Activated CD8-positive, alpha-beta memory T cell treated with anti-CD3 and anti-CD28 coated beads for 1 hour (primary cell): ENCODE measurements around the gene FAR1.
A peak's percentile ranks its signal among the peaks of the same experiment; 100 is the strongest.
"Not testable (repeated sequence)": the region's sequence is repeated elsewhere in the genome, so short reads cannot be mapped to it uniquely, and the experiment has no call there.

ENCODE experiments used
- DNase-seq, 2 donors: peaks; one replicate each; pipeline ENCODE4 v3.0.0-alpha.2; 2020; ENCODE audit warnings: low read depth in 1 of 2; ENCODE audit errors: extremely low read depth in 1 of 2

FAR1 gene, protein sequence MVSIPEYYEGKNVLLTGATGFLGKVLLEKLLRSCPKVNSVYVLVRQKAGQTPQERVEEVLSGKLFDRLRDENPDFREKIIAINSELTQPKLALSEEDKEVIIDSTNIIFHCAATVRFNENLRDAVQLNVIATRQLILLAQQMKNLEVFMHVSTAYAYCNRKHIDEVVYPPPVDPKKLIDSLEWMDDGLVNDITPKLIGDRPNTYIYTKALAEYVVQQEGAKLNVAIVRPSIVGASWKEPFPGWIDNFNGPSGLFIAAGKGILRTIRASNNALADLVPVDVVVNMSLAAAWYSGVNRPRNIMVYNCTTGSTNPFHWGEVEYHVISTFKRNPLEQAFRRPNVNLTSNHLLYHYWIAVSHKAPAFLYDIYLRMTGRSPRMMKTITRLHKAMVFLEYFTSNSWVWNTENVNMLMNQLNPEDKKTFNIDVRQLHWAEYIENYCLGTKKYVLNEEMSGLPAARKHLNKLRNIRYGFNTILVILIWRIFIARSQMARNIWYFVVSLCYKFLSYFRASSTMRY

DNA sequence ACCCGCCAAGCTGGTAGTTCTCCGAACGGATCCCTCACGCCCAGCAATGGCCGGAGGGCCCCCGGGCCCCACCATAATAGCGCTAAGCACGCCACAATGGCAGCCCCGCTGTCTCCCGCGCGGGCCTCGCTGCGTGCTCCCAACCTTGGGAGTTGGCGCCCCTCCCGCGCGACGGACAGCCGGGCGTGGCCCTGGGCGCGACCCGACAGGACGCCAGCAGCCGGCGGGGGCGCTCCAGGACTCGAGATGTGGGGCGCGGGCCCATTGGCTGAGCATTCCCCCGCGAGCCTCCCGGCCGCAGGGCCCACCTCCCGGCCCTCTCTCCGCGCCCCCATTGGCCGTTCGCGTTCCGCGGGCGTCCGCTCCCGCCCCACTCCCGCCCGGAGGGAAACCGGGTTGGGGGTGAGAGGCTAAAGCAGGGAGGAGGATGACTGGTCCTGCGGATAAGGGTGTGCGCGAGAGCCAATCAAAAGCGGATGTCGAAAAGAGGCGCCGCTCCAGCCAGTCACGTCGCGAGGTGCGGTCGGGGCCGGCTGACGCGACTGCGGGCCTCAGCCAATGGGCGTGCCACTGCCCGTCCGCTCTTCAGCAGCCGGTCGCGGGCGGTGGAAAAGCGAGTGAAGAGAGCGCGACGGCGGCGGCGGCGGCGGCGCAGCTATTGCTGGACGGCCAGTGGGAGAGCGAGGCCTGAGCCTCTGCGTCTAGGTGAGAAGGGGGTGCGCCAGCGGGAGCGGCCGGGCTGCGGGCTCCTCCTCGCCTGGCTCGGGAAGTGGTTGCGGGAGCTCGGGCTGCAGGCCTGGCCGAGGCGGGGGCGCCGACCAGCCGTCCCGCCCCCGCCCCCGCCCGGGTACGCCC, at the start of gene FAR1:
Gene FAR1, plus strand, starts transcription at position 567 of the 855 bp plus-strand sequence. CDS start 26,098 bp downstream, outside the sequence.
- DNase-seq, result peak; percentile 85 to 91

DNA sequence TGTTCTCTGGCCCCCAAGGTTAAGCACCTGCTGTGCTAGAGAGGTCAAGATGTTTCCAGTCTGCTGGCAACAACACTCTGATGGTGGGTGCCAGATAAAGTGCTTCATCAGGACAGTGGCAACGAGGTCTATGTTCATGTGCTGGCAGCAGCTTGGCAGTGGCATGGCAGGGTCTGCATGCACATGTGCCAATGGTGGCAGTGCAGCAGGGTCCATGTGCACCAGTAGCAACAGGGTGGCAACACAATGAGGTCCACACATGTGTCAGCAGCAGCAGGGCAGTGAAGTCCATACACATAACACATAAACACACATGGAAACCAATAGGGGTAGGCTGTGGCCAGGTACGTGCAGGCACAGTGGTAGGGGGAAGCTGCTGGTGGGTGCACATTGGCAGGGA, 48.4 kb upstream of the FAR1 start:
- no peak for DNase-seq

DNA sequence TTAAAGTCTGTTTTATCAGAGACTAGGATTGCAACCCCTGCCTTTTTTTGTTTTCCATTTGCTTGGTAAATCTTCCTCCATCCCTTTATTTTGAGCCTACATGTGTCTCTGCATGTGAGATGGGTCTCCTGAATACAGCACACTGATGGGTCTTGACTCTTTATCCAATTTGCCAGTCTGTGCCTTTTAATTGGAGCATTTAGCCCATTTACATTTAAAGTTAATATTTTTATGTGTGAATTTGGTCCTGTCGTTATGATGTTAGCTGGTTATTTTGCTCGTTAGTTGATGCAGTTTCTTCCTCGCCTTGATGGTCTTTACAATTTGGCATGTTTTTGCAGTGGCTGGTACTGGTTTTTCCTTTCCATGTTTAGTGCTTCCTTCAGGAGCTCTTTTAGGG, 41.6 kb upstream of the FAR1 start:
- not testable (repeated sequence) for DNase-seq

DNA sequence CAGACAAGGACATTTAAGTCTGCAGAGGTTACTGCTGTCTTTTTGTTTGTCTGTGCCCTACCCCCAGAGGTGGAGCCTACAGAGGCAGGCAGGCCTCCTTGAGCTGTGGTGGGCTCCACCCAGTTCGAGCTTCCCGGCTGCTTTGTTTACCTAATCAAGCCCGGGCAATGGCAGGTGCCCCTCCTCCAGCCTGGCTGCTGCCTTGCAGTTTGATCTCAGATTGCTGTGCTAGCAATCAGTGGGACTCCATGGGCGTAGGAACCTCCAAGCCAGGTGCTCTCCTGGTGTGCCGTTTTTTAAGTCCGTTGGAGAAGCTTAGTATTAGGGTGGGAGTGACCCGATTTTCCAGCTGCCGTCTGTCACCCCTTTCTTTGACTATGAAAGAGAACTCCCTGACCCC, 39.8 kb upstream of the FAR1 start:
- DNase-seq, result not testable (repeated sequence)

DNA sequence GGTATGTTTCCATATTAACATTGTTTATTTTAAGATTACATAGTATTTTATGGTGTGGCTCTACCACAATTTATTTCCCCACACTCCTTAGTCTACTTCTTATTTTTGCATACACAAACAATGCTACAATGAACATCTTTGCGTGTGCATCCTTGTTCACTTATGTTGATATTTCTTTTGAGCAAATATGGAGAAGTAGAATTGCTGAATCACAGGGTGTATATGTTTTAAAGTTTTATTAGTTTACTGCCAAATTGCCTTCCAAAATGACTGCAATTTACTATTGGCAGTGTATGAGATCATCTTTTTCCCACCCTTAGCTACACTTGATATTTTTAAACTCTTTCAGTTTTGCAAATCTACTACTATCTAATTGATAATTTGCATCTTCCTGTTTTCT, 38.7 kb upstream of the FAR1 start:
- no peak for DNase-seq

DNA sequence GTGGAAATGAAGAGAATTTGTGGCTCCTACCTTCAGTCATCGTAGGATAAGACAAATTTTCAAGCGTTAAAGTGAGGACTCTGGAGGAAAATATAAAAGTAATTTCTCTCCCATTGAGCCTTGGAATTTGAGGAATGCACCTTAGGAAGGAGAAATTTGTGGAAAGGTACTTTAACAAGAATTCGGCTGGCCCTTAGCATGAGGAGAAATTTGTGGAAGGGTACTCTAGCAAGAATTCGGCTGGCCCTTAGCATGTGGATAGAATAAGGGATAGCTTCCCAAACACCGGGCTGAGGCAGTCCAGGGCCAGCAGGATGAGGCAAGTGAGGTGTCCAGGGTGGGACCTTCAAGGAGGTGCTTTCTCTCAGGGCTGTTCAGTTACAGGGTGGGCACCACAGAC, 33.2 kb upstream of the FAR1 start:
- no peak for DNase-seq

DNA sequence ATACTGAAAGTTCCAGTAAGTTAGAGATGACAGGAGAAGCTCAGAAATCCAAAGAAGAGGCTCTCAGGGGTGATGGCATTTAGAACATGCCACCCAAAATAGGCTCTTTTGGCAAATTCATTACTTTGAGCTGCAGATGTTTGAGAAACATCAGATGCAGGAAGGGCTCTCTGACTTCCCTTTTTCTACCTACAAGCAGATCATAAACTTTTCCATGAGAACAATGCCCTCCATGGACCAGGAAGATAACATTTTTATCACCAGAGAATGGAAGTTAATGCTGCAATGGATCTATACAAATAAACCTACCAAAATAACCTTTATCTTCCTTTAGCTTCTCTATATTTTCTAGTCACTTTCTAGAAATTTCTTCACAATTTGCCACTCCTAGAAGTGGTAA, 32.7 kb upstream of the FAR1 start:
- no peak for DNase-seq

DNA sequence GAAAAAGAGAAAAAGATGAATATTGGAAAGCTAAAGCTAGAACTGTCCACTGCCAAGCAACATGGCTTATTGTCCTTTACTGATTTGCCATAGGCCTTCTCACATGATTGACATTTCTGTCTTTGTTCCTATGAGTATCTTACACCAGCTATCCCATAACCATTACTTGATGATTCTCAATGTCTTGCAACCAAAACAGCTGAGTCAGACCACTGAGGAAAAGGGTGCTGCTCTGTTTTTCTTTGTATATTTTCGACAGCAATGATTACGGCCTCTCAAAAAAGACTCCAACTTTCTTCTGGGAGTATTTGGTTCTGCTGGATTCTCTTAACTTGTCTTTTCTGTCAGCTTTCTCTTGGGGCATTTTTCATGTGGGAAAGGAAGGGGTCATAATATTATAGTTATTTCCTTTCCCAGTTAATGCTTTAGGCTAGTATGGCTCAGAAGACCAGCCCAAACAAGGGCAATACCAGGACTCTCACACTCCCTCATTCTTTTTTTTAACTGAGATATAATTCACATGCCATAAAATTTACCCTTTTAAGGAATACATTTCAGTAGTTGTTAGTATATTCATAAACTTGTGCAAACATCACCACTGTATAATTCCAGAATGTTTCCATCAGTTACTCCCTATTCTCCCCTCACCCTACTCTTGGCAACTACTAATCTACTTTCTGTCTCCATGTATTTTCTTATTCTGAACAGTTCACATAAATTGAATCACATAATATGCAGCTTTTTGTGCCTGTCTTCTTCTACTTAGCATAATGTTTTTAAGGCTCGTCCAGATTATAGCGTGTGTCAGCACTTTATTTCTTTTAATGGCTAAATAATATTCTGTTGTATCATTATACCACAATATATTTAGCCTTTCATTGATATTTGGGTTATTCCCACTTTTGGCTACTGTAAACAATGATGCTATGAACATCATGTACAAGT, 31.1 kb upstream of the FAR1 start:
- no peak for DNase-seq

DNA sequence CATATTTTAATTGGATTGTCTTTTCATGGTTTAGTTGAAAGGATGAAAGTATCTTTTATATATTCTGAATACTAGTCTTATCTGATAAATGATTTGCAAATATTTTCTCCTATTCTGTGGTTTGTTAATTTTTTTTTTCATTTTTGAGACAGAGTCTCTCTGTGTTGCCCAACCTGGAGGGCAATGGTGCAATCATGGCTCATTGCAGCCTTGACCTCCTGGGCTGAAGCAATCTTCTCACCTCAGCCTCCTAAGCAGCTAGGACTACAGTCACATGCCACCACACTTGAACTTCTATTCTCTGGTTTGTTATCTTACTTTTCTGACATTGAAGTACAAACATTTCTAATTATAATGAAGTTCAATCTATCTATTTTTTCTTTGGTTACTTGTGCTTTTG, 30.0 kb upstream of the FAR1 start:
- no peak for DNase-seq

DNA sequence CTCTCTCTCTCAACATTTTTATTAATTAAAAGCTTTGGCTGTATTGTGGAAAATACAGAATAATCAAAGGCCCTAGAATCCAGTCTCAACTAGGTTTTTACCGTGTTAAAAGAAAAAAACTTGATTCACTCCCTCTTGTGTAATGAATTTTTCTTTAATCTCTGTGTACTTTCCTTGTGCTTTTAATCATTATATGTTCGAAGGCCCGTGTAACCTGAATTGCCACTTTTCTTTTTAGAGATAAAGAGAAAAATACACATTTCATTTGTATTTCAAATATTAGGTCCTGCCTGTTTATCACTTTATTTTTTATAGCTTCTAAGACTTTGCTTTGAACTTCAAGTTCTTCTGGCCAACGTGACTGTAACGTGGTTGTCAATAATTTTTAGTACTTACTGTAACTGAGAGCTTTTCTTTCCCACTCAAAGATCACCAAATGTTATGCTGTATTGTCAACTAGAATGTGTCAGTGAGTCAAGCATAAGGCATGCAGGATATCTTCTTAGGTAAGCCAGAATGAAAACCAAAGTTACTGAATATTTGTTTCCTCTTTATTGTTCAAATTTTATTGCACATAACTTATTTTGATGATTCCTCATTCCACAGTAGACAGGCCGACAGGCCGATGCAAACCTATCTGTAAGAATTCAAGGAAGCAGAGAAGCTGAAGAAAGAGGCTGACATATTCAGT, 23.3 kb upstream of the FAR1 start:
- DNase-seq, result no peak

DNA sequence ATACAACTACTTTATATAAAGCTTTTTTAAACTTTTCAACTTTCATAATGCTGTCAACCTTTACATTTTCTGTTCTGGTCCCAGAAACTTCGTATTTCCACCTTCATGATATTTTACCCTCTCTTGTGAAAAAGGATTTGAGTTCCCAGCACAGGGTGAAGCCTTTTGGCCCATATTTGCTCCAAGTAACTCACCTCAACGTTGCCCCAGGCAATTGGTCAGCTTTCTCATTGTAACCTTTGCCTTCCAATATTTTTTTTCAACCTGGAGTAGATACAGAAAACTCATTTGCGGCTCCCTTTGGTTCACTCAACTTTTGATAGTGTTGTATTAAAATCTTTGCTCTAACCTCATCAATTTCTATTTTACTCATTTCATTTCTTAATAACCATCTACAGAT, 21.1 kb upstream of the FAR1 start:
- DNase-seq, result no peak

DNA sequence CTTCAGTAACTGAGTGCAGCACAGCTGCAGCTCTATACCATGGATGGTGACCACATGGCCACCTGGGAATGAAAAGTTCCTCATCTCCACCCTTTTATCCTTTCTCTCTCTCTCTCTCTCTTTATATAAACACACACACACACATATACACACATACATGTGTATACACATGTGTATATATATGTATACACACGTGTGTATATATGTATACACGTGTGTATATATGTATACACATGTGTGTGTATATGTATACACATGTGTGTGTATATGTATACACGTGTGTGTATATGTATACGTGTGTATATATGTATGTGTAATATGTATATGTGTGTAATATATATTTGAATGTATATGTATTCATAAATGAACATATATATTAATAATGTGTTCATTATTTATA, 18.8 kb upstream of the FAR1 start:
- DNase-seq, result no peak

DNA sequence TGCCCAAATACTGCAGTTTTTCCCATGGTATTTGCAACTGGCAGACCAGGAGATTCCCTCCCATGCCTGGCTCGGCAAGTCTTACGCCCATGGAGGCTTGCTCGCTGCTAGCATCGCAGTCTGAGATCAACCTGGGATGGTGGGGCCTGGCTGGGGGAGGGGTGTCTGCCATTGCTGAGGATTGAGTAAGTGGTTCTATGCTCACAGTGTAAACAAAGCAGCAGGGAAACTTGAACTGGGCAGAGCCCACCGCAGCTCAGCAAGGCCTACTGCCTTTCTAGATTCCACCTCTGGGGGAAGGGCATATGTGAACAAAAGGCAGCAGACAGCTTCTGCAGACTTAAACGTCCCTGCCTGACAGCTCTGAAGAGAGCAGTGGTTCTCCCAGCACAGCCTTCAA, 17.0 kb upstream of the FAR1 start:
- not testable (repeated sequence) for DNase-seq

DNA sequence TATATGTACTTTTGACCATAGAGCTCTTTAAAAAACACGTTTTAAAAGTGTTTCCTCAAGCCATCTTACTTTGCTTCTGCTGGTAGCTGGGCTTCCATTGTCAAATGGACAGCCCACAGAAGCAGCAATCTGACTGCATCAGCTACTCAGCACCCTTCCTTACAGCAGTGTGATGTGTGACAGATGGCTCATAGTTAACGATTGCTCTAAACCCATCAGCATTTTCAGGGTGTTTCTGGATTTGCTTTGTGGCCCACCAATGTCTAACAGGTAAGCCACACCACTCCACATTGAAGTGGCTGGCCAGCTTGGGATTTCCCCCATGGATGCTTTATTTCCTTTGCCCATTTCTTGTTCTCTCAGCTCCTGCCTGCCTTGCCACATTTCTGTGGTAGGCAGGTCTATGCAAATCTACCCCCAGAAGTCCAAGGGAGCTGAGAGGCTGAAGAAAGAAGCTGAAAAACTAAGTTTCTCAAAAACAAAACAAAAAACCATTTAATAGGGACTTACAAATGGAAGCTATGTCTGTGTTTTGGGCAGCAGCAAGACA, 7.3 kb upstream of the FAR1 start:
- no peak for DNase-seq

DNA sequence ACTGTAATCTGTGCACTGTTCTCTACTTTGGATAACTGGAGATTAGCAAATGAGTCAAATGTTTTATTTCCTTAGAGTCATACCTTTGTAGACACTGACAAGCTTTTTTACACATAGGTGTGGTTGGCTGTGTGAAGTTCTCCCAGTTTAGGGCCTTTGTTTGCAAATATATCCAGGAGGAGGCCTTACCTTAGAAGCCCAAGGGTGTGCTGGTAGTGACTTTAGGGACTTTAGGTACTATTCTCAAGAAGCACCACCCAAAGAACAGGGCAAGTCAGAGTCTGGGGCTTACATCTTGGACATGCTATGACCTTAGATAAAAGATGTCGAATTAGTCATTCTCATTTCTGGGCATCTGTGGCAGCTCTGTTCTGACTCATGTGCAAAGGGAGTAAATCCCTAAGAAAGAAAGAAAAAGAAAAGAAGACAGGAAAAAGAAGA, 4.8 kb upstream of the FAR1 start:
- no peak for DNase-seq

DNA sequence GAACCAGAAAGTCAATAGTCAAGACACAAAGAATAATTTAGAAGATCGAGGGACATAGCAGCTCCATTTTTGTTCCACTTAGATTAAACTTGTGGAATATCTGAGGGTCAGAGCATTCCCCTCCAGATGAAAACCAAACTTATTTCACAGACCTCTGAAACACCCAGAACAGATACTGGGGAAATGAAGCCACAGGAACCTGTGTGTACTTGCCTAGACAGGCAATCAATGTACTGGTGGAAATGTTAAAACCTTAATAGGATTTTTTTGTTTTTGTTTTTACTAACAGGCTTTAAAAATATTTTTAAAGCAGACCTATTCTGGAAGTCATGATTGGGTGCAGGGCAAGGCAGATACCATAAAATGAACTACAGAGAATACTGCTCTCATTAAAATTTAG, 4.1 kb upstream of the FAR1 start:
- no peak for DNase-seq

DNA sequence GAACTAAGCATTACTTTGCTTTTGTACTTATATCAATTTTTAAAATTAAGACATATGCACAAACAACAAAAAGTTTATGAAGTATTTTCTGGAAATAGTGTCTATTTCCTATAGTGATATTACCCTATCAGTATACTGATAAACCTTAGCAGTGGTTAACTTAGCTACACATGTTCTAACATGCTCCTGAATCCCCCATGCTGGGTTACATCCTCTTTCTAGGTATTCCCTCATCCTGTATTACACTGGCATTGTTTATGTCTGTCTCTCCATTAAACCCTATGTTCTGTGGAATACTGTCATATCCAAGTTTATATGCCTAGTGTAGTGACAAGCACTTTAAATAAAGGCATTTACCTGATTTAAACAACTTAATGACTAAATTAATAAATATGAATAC, 1.8 kb upstream of the FAR1 start:
- DNase-seq, result no peak

DNA sequence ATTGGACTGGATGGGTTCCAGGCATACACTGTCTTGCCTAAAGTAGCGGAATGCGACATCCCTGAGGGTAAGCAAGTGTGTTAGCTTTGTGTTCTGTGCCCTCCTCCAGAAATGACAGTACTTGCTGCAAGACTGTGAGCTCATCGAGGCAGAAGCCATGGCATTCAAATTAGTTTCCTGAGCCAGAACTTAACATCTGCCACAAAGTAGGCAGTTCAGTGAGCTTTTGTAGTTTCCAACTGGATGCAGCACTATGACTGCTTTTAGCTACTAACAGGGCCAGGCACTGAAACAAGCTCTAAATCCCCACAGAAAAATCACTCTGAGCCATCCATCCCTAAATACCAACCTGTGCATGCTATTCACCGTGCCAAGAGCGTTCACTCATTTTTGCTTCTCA, 1.2 kb upstream of the FAR1 start:
- DNase-seq, result no peak

DNA sequence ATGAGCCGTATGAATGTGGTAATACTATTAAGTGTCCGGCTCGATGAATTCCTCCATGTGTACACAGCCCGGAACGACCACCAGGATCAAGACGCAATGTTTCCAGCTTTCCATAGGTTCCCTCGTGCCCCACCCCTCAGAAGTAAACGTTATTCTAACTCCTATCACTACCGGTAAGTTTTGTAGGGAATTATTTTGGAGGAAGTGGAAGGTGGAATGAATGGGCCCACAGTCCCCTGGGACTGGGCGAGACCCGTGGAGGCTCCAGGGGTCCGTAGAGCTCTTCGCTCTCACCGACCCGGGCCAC, 720 bp upstream of the FAR1 start:
- no peak for DNase-seq

DNA sequence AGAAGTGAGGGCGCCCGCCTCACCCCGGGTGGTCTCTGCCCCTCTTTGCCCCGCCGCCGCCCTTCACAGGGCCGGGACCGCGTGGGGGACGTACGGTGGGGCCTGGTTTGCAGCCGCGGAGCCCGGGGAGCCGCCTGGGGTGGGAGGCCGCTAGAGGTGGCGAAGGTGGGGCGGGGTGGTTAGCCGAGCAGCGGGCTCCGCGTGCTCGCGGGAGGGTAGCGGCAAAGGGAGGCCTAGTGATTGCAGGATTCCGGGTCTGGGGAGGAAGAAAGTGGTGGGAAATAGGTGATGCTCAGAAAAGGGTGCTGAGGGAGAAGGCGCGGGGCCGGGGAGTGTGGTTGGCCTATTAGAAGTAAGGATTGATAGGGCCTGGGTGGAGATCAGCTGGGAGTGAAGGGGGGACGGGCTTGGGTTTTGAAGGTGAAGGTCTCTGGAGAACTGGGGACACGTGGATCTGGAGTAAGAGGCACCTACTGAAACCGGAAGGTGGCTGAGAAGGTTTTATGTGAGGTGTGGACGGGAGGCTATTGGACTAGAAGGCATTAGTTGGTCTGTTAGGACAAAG, 571 bp downstream of the FAR1 start:
- DNase-seq, result peak in 1 of 2 donors; percentile 37
